HepG2 (cell line): Measurements from ENCODE around the gene PIP5K1A. TPM values are rescaled to one million over a fixed set of nuclear protein-coding genes. Genes with fewer than 3 reads are reported as not detected.

Experiments
- ARID2 ChIP-seq: sonication (generic); formaldehyde crosslinking; IDR thresholded peaks from 2 replicates; pipeline ENCODE4 v1.8.1; 2022; ENCODE audit warnings: mild to moderate bottlenecking, missing genetic modification reagents, borderline replicate concordance
- ARID5B ChIP-seq: IDR thresholded peaks from 2 replicates; pipeline ENCODE4 v1.4.0; 2020; ENCODE audit warnings: mild to moderate bottlenecking, missing genetic modification reagents
- HOMEZ ChIP-seq: IDR thresholded peaks from 2 replicates; pipeline ENCODE4 v1.6.1; 2016; ENCODE audit warnings: low read depth
- MLXIP ChIP-seq: sonication (generic); formaldehyde crosslinking; IDR thresholded peaks from 2 replicates; pipeline ENCODE4 v1.9.0; 2021; ENCODE audit warnings: missing genetic modification reagents, borderline replicate concordance
- NFE2L1 ChIP-seq: sonication (generic); formaldehyde crosslinking; IDR thresholded peaks from 2 replicates; pipeline ENCODE4 v1.4.0; 2020; ENCODE audit warnings: missing genetic modification reagents, mild to moderate bottlenecking, borderline replicate concordance
- PRDM4 ChIP-seq: sonication (generic); formaldehyde crosslinking; IDR thresholded peaks from 2 replicates; pipeline ENCODE4 v1.9.0; 2021; ENCODE audit warnings: missing genetic modification reagents, borderline replicate concordance
- RERE ChIP-seq: IDR thresholded peaks from 2 replicates; pipeline ENCODE4 v1.6.1; 2016; ENCODE audit warnings: low read depth, missing genetic modification reagents, missing compliant biosample characterization
- ZNF530 ChIP-seq: sonication (generic); formaldehyde crosslinking; IDR thresholded peaks from 2 replicates; pipeline ENCODE4 v1.5.0; 2020; ENCODE audit warnings: low read depth, mild to moderate bottlenecking, missing genetic modification reagents
- polyA plus RNA-seq, 8 experiments: library from polyadenylated mRNA; depleted of rRNA in 3 of 8; stranded (reverse) in 7 of 8; unstranded in 1 of 8; fragments of >200 nt; fragmentation: Illumina TruSeq in 4 of 8; extraction: Trizol in 4 of 8; gene quantifications; 2 replicates each; pipeline versions ENCODE4 v1.2.1 to v1.2.3, GENCODE V29; 2011 to 2016; ENCODE audit warnings: low read depth in 4 of 8, missing spikeins in 1 of 8, mixed read lengths in 1 of 8; ENCODE audit not compliant: insufficient read depth in 1 of 8
- total RNA-seq, 5 experiments: library from RNA; depleted of rRNA; stranded (reverse); fragments of >200 nt; fragmentation: Illumina TruSeq; extraction: Trizol; gene quantifications; 2 replicates each; pipeline ENCODE4 v1.2.3, GENCODE V29; 2016; ENCODE audit warnings: low read depth in 1 of 5

The PIP5K1A gene
- total and polyA plus RNA-seq, 2 of the 13 experiments (the other 11 are each of a cell fraction or from before 2014, with no cell fraction given) = 45.3 to 65.1 TPM

- peak; percentile 46; the same call in 1 of the 2 replicates for TF ChIP-seq ARID5B (CRISPR knock-in tag)
- TF ChIP-seq ARID2 (CRISPR knock-in tag) = no peak
- TF ChIP-seq PRDM4 = no peak
- no peak for TF ChIP-seq MLXIP (CRISPR knock-in tag)
- no peak for TF ChIP-seq ZNF530 (CRISPR knock-in tag)
- no peak for TF ChIP-seq NFE2L1
- TF ChIP-seq HOMEZ (CRISPR knock-in tag) = peak; percentile 36; the same call in 1 of the 2 replicates
- TF ChIP-seq RERE (CRISPR knock-in tag) = no peak
These were observed 32.4 kb upstream of the PIP5K1A start, which contains the start of the genes LYSMD1 and SCNM1 (continued) for GRCh38 chr1:151165738-151166504.
